ENCODE results near the gene ARVCF. TPM values are rescaled to one million over a fixed set of nuclear protein-coding genes. Genes with fewer than 3 reads are reported as not detected.

ARVCF gene
- total RNA-seq, 1 experiment from 2014 or later, result 9.3 TPM

GRCh38 chr22:20015971-20016733 is 471 bp downstream of the ARVCF start:
- DNase-seq (ENCODE audit: low spot score), result no peak

GRCh38 chr22:20015187-20015625 is 1.4 kb downstream of the ARVCF start:
- no peak for DNase-seq (ENCODE audit: low spot score)

- DNase-seq (ENCODE audit: low spot score), result no peak
Observed at GRCh38 chr22:20014526-20015186, 2.0 kb downstream of the ARVCF start.

- DNase-seq (ENCODE audit: low spot score), result no peak
Observed at GRCh38 chr22:20013382-20013871, 3.2 kb downstream of the ARVCF start.

- no peak for DNase-seq (ENCODE audit: low spot score)
Observed at GRCh38 chr22:20012741-20013331, 3.8 kb downstream of the ARVCF start.

- DNase-seq (ENCODE audit: low spot score), result no peak
Observed at GRCh38 chr22:20011993-20012740, 4.5 kb downstream of the ARVCF start.

- DNase-seq (ENCODE audit: low spot score), result no peak
Observed at GRCh38 chr22:20011123-20011992, 5.3 kb downstream of the ARVCF start.

GRCh38 chr22:20010307-20011122 is 6.1 kb downstream of the ARVCF start:
- no peak for DNase-seq (ENCODE audit: low spot score)

- DNase-seq (ENCODE audit: low spot score), result no peak
Observed at GRCh38 chr22:20009582-20010306, 6.9 kb downstream of the ARVCF start.

GRCh38 chr22:20009018-20009491 is 7.6 kb downstream of the ARVCF start:
- DNase-seq (ENCODE audit: low spot score), result no peak

- DNase-seq (ENCODE audit: low spot score), result no peak
Observed at GRCh38 chr22:20008221-20008995, 8.2 kb downstream of the ARVCF start.

- DNase-seq (ENCODE audit: low spot score), result no peak
Observed at GRCh38 chr22:20004464-20004863, 12.2 kb downstream of the ARVCF start.

- no peak for DNase-seq (ENCODE audit: low spot score)
Observed at GRCh38 chr22:20003304-20003703, 13.3 kb downstream of the ARVCF start.

GRCh38 chr22:20002636-20003035 is 14.0 kb downstream of the ARVCF start:
- DNase-seq (ENCODE audit: low spot score), result no peak

- DNase-seq (ENCODE audit: low spot score), result no peak
Observed at GRCh38 chr22:20002128-20002527, 14.5 kb downstream of the ARVCF start.

- DNase-seq (ENCODE audit: low spot score), result no peak
Observed at GRCh38 chr22:20001082-20001638, 15.5 kb downstream of the ARVCF start.

- no peak for DNase-seq (ENCODE audit: low spot score)
Observed at GRCh38 chr22:20000246-20001081, 16.2 kb downstream of the ARVCF start.

All from A172 (cell line).